Cardiac septum (tissue), 1 donor: ENCODE measurements around the gene FAM234A. TPM values are rescaled to one million over a fixed set of nuclear protein-coding genes. Genes with fewer than 3 reads are reported as not detected.
"Not testable (repeated sequence)": the region's sequence is repeated elsewhere in the genome, so short reads cannot be mapped to it uniquely, and the experiment has no call there.

Experiments
- DNase-seq: peaks from one replicate; pipeline ENCODE4 v3.0.0-alpha.2; 2020; ENCODE audit warnings: low spot score
- intact Hi-C: fragments of 100-400 bp; cut with DNase I; formaldehyde crosslinking; loops from one replicate; pipeline ENCODE4 v1.14.0; 2022
- total RNA-seq: library from RNA; stranded (reverse); fragmentation: NEBNext Ultra II Directional; extraction: Animal tissue kit (Norgen Biotek cat#: 25700); gene quantifications from one replicate; pipeline ENCODE4 v1.2.1, GENCODE V29; 2021
- donor health status: DM: no; HTN: no; CAD: no.

The FAM234A gene
- total RNA-seq, 1 donor from 2014 or later, result 137 TPM

GRCh38 chr16:261031-261691 lies 26.5 kb downstream of the FAM234A start:
- intact Hi-C loops, result no loop called here
- no peak for DNase-seq

- intact Hi-C loops, result no loop called here
- DNase-seq, result no peak
Measured at GRCh38 chr16:262121-262745, 27.6 kb downstream of the FAM234A start.

- intact Hi-C loops, result no loop called here
- DNase-seq, result no peak
Measured at GRCh38 chr16:263182-263774, 28.7 kb downstream of the FAM234A start.

GRCh38 chr16:263944-264343 lies 29.3 kb downstream of the FAM234A start:
- intact Hi-C loops, result no loop called here
- no peak for DNase-seq

GRCh38 chr16:264440-264951 lies 29.9 kb downstream of the FAM234A start:
- intact Hi-C loops, result no loop called here
- DNase-seq, result no peak

GRCh38 chr16:265002-265529 lies 30.4 kb downstream of the FAM234A start:
- intact Hi-C loops, result no loop called here
- no peak for DNase-seq

GRCh38 chr16:265711-266110 lies 31.1 kb downstream of the FAM234A start:
- intact Hi-C loops, result no loop called here
- DNase-seq, result no peak

GRCh38 chr16:266258-267164 lies 31.9 kb downstream of the FAM234A start:
- DNase-seq, result no peak
- intact Hi-C loops, result no loop called here

GRCh38 chr16:267562-267961 lies 32.9 kb downstream of the FAM234A start:
- DNase-seq, intact Hi-C loops: not testable (repeated sequence)

- intact Hi-C loops, result no loop called here
- no peak for DNase-seq
Measured at GRCh38 chr16:268141-269053, 33.8 kb downstream of the FAM234A start.

GRCh38 chr16:269061-269796 lies 34.6 kb downstream of the FAM234A start:
- intact Hi-C loops, result no loop called here
- no peak for DNase-seq

- intact Hi-C loops, result no loop called here
- no peak for DNase-seq
Measured at GRCh38 chr16:270381-271255, 36.0 kb downstream of the FAM234A start.

- DNase-seq, result no peak
- intact Hi-C loops, result no loop called here
Measured at GRCh38 chr16:272633-273546, 38.3 kb downstream of the FAM234A start.

- DNase-seq, result no peak
- intact Hi-C loops, result no loop called here
Measured at GRCh38 chr16:273547-274421, 39.2 kb downstream of the FAM234A start.

GRCh38 chr16:275041-275641 lies 40.5 kb downstream of the FAM234A start:
- intact Hi-C loops, result no loop called here
- no peak for DNase-seq
